Measurements from ENCODE around the gene NELFA.

- TF ChIP-seq CTCF (IDR thresholded peaks at IDR 0.05) (no peak), POLR2A (IDR thresholded peaks at IDR 0.05) (no peak)
These were observed 17.0 kb downstream of the NELFA start for GRCh38 chr4:1991596-1992434.

All from right lobe of liver (tissue), 4 donors.